Activated CD4-positive, alpha-beta memory T cell treated with anti-CD3 and anti-CD28 coated beads for 36 hours (primary cell): ENCODE results near the gene LPP. TPM values are rescaled to one million over a fixed set of nuclear protein-coding genes. Genes with fewer than 3 reads are reported as not detected.
"Not testable (repeated sequence)": the region's sequence is repeated elsewhere in the genome, so short reads cannot be mapped to it uniquely, and the experiment has no call there.

Experiments used
- CTCF ChIA-PET: fragments of 350-600 bp; sonication (Branson Sonifier 250); formaldehyde crosslinking; loops from one replicate; lab custom pipeline; 2021; ENCODE audit warnings: antibody characterized with exemption, inconsistent platforms; lab: Charles Lee
- POLR2A ChIA-PET: fragments of 350-600 bp; sonication (Branson Sonifier 250); formaldehyde crosslinking; loops from one replicate; lab custom pipeline; 2021; ENCODE audit warnings: antibody characterized with exemption; lab: Charles Lee
- DNase-seq: peaks from one replicate; pipeline ENCODE4 v3.0.0-alpha.2; 2020
- H3K27ac Mint-ChIP-seq: one replicate; pipeline ENCODE4 v1.8.0; 2021; ENCODE audit warnings: mixed read lengths
- H3K27me3 Mint-ChIP-seq: one replicate; pipeline ENCODE4 v1.8.0; 2021; ENCODE audit warnings: mixed read lengths
- H3K36me3 Mint-ChIP-seq: one replicate; pipeline ENCODE4 v1.8.0; 2021; ENCODE audit warnings: mixed read lengths
- H3K4me1 Mint-ChIP-seq: one replicate; pipeline ENCODE4 v1.8.0; 2021; ENCODE audit warnings: low read depth, mixed read lengths
- H3K4me3 Mint-ChIP-seq: one replicate; pipeline ENCODE4 v1.8.0; 2021; ENCODE audit warnings: mild to moderate bottlenecking, mixed read lengths
- H3K9me3 Mint-ChIP-seq: one replicate; pipeline ENCODE4 v1.8.0; 2021; ENCODE audit warnings: mixed read lengths
- intact Hi-C: fragments of 100-400 bp; cut with micrococcal nuclease; formaldehyde crosslinking; loops from one replicate; pipeline ENCODE4 v1.15.1; 2023
- total RNA-seq, 2 experiments: library from RNA; stranded (reverse); gene quantifications; one replicate each; pipeline ENCODE4 v1.2.3, GENCODE V29; 2021

LPP gene
- total RNA-seq, 2 experiments from 2014 or later = 41.0 to 43.6 TPM

GRCh38 chr3:188407158-188407880, 253.4 kb downstream of the LPP start:
- intact Hi-C loops = no loop called here
- POLR2A ChIA-PET = no interaction called here
- CTCF ChIA-PET = interaction anchor here (0.6 kb wide), 1 partner anchor 660 kb away, joined by 4 read pairs; no protein-coding TSS in a partner anchor

GRCh38 chr3:188408831-188409230, 254.9 kb downstream of the LPP start:
- Mint-ChIP-seq H3K27ac (no peak overlapping the region), H3K27me3 (no peaks in the 10 kb centered on the region), H3K4me3 (no peak overlapping the region), H3K36me3 (peaks cover 23% of the 10 kb centered on the region), H3K9me3 (no peaks in the 10 kb centered on the region), H3K4me1 (peaks cover 5% of the 10 kb centered on the region)
- CTCF ChIA-PET = no interaction called here
- POLR2A ChIA-PET = no interaction called here
- DNase-seq = no peak
- intact Hi-C loops = no loop called here

More at GRCh38 chr3:188407158-188407880, 253.4 kb downstream of the LPP start:
- Mint-ChIP-seq H3K4me3 (no peak overlapping the region), H3K4me1 (peaks cover 19% of the 10 kb centered on the region), H3K27me3 (no peaks in the 10 kb centered on the region), H3K36me3 (peaks cover 23% of the 10 kb centered on the region), H3K27ac (no peak overlapping the region), H3K9me3 (no peaks in the 10 kb centered on the region)
- DNase-seq = no peak

- CTCF ChIA-PET = no interaction called here
Observed at GRCh38 chr3:188411750-188412149, 257.8 kb downstream of the LPP start.

GRCh38 chr3:188415196-188415595, 261.2 kb downstream of the LPP start:
- peaks cover 2% of the 10 kb centered on the region for H3K36me3 Mint-ChIP-seq
- intact Hi-C loops = no loop called here
- H3K4me1 Mint-ChIP-seq = peaks cover 4% of the 10 kb centered on the region
- no peak for DNase-seq
- no peak overlapping the region for H3K27ac Mint-ChIP-seq
- CTCF ChIA-PET = no interaction called here
- H3K4me3 Mint-ChIP-seq = no peak overlapping the region
- no peaks in the 10 kb centered on the region for H3K27me3 Mint-ChIP-seq
- POLR2A ChIA-PET = no interaction called here
- no peaks in the 10 kb centered on the region for H3K9me3 Mint-ChIP-seq

More at GRCh38 chr3:188411750-188412149, 257.8 kb downstream of the LPP start:
- Mint-ChIP-seq H3K4me1 (peaks cover 1% of the 10 kb centered on the region), H3K4me3 (no peak overlapping the region), H3K36me3 (peaks cover 11% of the 10 kb centered on the region), H3K9me3 (no peaks in the 10 kb centered on the region), H3K27ac (no peak overlapping the region), H3K27me3 (no peaks in the 10 kb centered on the region)
- intact Hi-C loops = no loop called here
- POLR2A ChIA-PET = no interaction called here
- DNase-seq = no peak

- no peak overlapping the region for H3K27ac Mint-ChIP-seq
- DNase-seq = no peak
- CTCF ChIA-PET = no interaction called here
- no peaks in the 10 kb centered on the region for H3K27me3 Mint-ChIP-seq
- H3K4me3 Mint-ChIP-seq = no peak overlapping the region
- POLR2A ChIA-PET = no interaction called here
- peaks cover 2% of the 10 kb centered on the region for H3K36me3 Mint-ChIP-seq
- intact Hi-C loops = no loop called here
- no peaks in the 10 kb centered on the region for H3K9me3 Mint-ChIP-seq
- peaks cover 3% of the 10 kb centered on the region for H3K4me1 Mint-ChIP-seq
Observed at GRCh38 chr3:188416041-188416440, 262.1 kb downstream of the LPP start.

GRCh38 chr3:188417271-188417696, 263.3 kb downstream of the LPP start:
- Mint-ChIP-seq H3K4me3 (no peak overlapping the region), H3K27me3 (no peaks in the 10 kb centered on the region), H3K9me3 (no peaks in the 10 kb centered on the region), H3K27ac (no peak overlapping the region), H3K36me3 (peaks cover 2% of the 10 kb centered on the region), H3K4me1 (peaks cover 3% of the 10 kb centered on the region)
- ChIA-PET POLR2A (no interaction called here), CTCF (interaction anchor here (1.6 kb wide), 1 partner anchor 537 kb away, joined by 3 read pairs; no protein-coding TSS in a partner anchor)
- DNase-seq = no peak
- intact Hi-C loops = no loop called here

GRCh38 chr3:188417766-188418165, 263.8 kb downstream of the LPP start:
- POLR2A ChIA-PET = no interaction called here
- H3K27me3 Mint-ChIP-seq = no peaks in the 10 kb centered on the region

GRCh38 chr3:188421151-188421821, 267.3 kb downstream of the LPP start:
- no peak overlapping the region for H3K4me3 Mint-ChIP-seq
- ChIA-PET POLR2A (no interaction called here), CTCF (no interaction called here)
- H3K27ac Mint-ChIP-seq = no peak overlapping the region
- peaks cover 24% of the 10 kb centered on the region for H3K9me3 Mint-ChIP-seq
- DNase-seq = no peak
- peaks cover 3% of the 10 kb centered on the region for H3K4me1 Mint-ChIP-seq
- H3K36me3 Mint-ChIP-seq = peaks cover 28% of the 10 kb centered on the region
- intact Hi-C loops = no loop called here
- H3K27me3 Mint-ChIP-seq = no peaks in the 10 kb centered on the region

More at GRCh38 chr3:188417766-188418165, 263.8 kb downstream of the LPP start:
- Mint-ChIP-seq H3K4me1 (peaks cover 3% of the 10 kb centered on the region), H3K9me3 (peaks cover 3% of the 10 kb centered on the region), H3K4me3 (no peak overlapping the region), H3K27ac (no peak overlapping the region), H3K36me3 (peaks cover 2% of the 10 kb centered on the region)
- CTCF ChIA-PET = interaction anchor here (0.7 to 1.6 kb wide), 2 partner anchors 536 to 677 kb away, joined by 3 read pairs; no protein-coding TSS in a partner anchor
- no peak for DNase-seq
- intact Hi-C loops = no loop called here

- ChIA-PET CTCF (no interaction called here), POLR2A (no interaction called here)
- peaks cover 31% of the 10 kb centered on the region for H3K9me3 Mint-ChIP-seq
- intact Hi-C loops = no loop called here
- no peak overlapping the region for H3K4me3 Mint-ChIP-seq
- H3K27me3 Mint-ChIP-seq = no peaks in the 10 kb centered on the region
- peaks cover 3% of the 10 kb centered on the region for H3K4me1 Mint-ChIP-seq
- H3K36me3 Mint-ChIP-seq = peaks cover 33% of the 10 kb centered on the region
- DNase-seq = no peak
- H3K27ac Mint-ChIP-seq = no peak overlapping the region
Observed at GRCh38 chr3:188421836-188422540, 268.0 kb downstream of the LPP start.

- DNase-seq, H3K27ac Mint-ChIP-seq, POLR2A ChIA-PET, H3K4me3 Mint-ChIP-seq, CTCF ChIA-PET, H3K27me3 Mint-ChIP-seq, intact Hi-C loops: not testable (repeated sequence)
- Mint-ChIP-seq H3K9me3 (peaks cover 28% of the 10 kb centered on the region), H3K36me3 (peaks cover 34% of the 10 kb centered on the region), H3K4me1 (peaks cover 12% of the 10 kb centered on the region)
Observed at GRCh38 chr3:188427981-188428380, 274.0 kb downstream of the LPP start.

- ChIA-PET CTCF (interaction anchor here (0.6 kb wide), 1 partner anchor 148 kb away, joined by 3 read pairs; no protein-coding TSS in a partner anchor), POLR2A (no interaction called here)
- intact Hi-C loops = no loop called here
- Mint-ChIP-seq H3K27ac (no peak overlapping the region), H3K4me3 (no peak overlapping the region), H3K9me3 (peaks cover 9% of the 10 kb centered on the region), H3K36me3 (peaks cover 10% of the 10 kb centered on the region), H3K4me1 (peaks cover 22% of the 10 kb centered on the region), H3K27me3 (no peaks in the 10 kb centered on the region)
- no peak for DNase-seq
Observed at GRCh38 chr3:188431040-188431439, 277.1 kb downstream of the LPP start.

GRCh38 chr3:188431553-188431952, 277.6 kb downstream of the LPP start:
- no peaks in the 10 kb centered on the region for H3K27me3 Mint-ChIP-seq
- peaks cover 22% of the 10 kb centered on the region for H3K4me1 Mint-ChIP-seq
- CTCF ChIA-PET = interaction anchor here (0.6 kb wide), 1 partner anchor 148 kb away, joined by 3 read pairs; no protein-coding TSS in a partner anchor
- POLR2A ChIA-PET = no interaction called here
- H3K27ac Mint-ChIP-seq = no peak overlapping the region
- DNase-seq = no peak
- intact Hi-C loops = no loop called here
- H3K4me3 Mint-ChIP-seq = no peak overlapping the region
- H3K9me3 Mint-ChIP-seq = peaks cover 4% of the 10 kb centered on the region
- peaks cover 7% of the 10 kb centered on the region for H3K36me3 Mint-ChIP-seq
